HUES64 (cell line): ENCODE measurements around the gene RYR2. TPM values are rescaled to one million over a fixed set of nuclear protein-coding genes. Genes with fewer than 3 reads are reported as not detected.
A peak's percentile ranks its signal among the peaks of the same experiment; 100 is the strongest.

Experiments
- H3K27ac ChIP-seq: 2 replicates; pipeline ENCODE4 v1.7.0; 2013; ENCODE audit warnings: low read depth, low read length, inconsistent platforms
- H3K27me3 ChIP-seq: 2 replicates; pipeline ENCODE4 v1.6.1; 2013; ENCODE audit warnings: mild to moderate bottlenecking, low read length; ENCODE audit not compliant: insufficient read depth
- H3K36me3 ChIP-seq: 2 replicates; pipeline ENCODE4 v1.6.1; 2013; ENCODE audit warnings: mild to moderate bottlenecking, low read length; ENCODE audit not compliant: insufficient read depth
- H3K4me1 ChIP-seq: 2 replicates; pipeline ENCODE4 v1.6.1; 2013; ENCODE audit warnings: mild to moderate bottlenecking, low read length, moderate library complexity; ENCODE audit not compliant: insufficient read depth
- H3K4me3 ChIP-seq: 2 replicates; pipeline ENCODE4 v1.5.1; 2013; ENCODE audit warnings: mild to moderate bottlenecking, low read length, moderate library complexity
- H3K9ac ChIP-seq: 2 replicates; pipeline ENCODE4 v1.6.1; 2013; ENCODE audit warnings: mild to moderate bottlenecking, low read depth, low read length
- H3K9me3 ChIP-seq: 2 replicates; pipeline ENCODE4 v1.6.1; 2013; ENCODE audit warnings: low read depth, low read length; ENCODE audit not compliant: insufficient read depth
- WGBS: fragments of 150-250, 120-280 bp; methylation state at CpG from one replicate; pipeline ENCODE4 v1.1.7; 2013; ENCODE audit warnings: missing lambda C conversion rate; 5-methylcytosine and 5-hydroxymethylcytosine counted together
- polyA plus RNA-seq, 2 experiments: library from polyadenylated mRNA; stranded (reverse); fragments of 50-300 nt; gene quantifications; one replicate each; pipeline ENCODE4 v1.2.3, GENCODE V29; 2013

Gene RYR2
- polyA plus RNA-seq (2013, experiment 1 of 2): 1.5 TPM
- polyA plus RNA-seq (2013, experiment 2 of 2): 1.8 TPM

DNA sequence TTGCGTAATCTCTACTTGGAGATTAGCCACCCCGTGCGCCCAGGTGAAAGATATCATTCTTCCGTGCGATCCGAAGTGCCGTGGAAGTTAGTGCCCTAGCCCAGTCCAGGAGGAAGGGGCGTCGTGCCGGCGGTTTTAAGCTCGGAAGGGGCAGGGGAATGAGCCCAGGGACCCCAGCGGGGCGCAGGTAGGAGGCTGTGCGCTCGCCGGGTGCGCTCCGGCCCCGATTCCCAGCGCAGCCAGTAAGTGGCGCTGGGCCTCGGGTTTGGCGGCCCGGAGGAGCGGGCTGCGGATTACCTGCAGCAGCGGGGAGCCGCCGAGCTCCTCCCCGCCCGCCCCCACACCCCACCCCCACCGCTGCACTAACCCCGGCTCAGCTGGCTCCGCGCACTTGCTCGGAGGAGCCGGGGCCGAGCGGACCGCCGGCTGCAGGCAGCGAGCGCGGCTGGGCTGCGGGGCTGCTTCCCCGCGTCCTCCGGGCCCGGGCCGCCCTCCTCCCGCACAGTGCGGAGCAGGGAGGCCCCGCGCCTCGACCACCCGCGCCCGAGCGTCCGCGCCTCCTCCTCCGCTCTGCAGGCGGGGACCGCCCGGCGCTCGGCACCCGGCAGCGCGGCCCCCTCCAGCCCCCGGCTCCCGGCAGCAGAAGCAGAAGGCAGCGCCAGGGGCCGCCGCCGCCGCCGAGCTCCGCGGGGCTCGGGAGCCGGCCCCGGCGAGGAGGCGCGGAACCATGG is at the start of gene RYR2:
Gene RYR2 (plus strand): TSS at position 390 of the 731 bp plus-strand sequence. CDS start 338 bp downstream, at position 728.
- no peak within 1 kb of the TSS for H3K27ac ChIP-seq
- H3K27me3 ChIP-seq: peaks cover 47% of the 10 kb centered on the region

DNA sequence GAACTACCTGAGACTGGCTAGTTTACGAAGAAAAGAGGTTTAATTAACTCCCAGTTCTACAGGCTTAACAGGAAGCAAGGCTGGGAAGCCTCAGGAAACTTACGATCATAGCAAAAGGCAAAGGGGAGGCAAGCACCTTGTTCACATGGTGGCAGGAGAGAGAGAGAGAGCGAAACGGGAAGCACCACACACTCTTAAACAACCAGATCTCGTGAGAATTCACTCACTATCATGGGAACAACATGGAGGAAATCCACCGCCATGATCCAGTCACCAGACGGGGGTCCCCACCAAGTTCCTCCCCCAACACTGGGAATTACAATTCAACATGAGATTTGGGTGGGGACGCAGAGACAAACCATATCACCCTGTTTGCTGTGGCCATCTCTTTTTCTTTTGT is 49.5 kb upstream of the RYR2 start:
- H3K36me3 ChIP-seq: no peaks in the 10 kb centered on the region
- 92% methylated on average over 8 of the region's 8 CpGs for WGBS

More for the DNA sequence above, at the start of gene RYR2:
- Histone ChIP-seq H3K9ac (peak within 1 kb of the TSS; percentile 39; the same call in 1 of the 2 replicates), H3K4me3 (peak within 1 kb of the TSS; percentile 67), H3K9me3 (no peaks in the 10 kb centered on the region), H3K36me3 (no peaks in the 10 kb centered on the region), H3K4me1 (peaks cover 37% of the 10 kb centered on the region)
- WGBS: 2% methylated on average over 76 of the region's 87 CpGs

DNA sequence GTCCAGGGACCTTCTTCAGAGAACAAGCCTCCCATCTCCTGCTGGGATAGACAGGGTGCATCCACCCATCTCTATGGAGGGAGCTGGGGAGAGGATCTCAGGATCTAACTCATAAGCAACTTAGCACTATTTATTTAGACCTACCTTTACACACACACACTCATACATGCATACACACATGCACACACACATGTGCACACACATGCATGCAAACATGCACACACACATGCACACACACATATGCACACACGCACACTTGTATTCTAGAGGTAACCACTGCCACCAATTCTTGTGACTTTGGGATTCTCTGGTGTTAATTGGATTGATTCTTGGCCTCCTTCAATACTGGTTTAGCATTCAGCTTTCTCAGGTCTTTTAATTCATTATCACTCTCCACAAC is 47.5 kb upstream of the RYR2 start:
- Histone ChIP-seq H3K4me3 (no peak overlapping the region), H3K27me3 (no peaks in the 10 kb centered on the region), H3K9me3 (peaks cover 6% of the 10 kb centered on the region), H3K9ac (no peak overlapping the region), H3K4me1 (peaks cover 10% of the 10 kb centered on the region), H3K36me3 (no peaks in the 10 kb centered on the region), H3K27ac (no peak overlapping the region)
- 100% methylated on average over 1 of the region's 1 CpG for WGBS

More for the DNA sequence above, 49.5 kb upstream of the RYR2 start:
- peaks cover 12% of the 10 kb centered on the region for H3K9me3 ChIP-seq
- H3K4me1 ChIP-seq: no peaks in the 10 kb centered on the region
- H3K27ac ChIP-seq: no peak overlapping the region
- H3K9ac ChIP-seq: no peak overlapping the region
- no peaks in the 10 kb centered on the region for H3K27me3 ChIP-seq
- H3K4me3 ChIP-seq: no peak overlapping the region

DNA sequence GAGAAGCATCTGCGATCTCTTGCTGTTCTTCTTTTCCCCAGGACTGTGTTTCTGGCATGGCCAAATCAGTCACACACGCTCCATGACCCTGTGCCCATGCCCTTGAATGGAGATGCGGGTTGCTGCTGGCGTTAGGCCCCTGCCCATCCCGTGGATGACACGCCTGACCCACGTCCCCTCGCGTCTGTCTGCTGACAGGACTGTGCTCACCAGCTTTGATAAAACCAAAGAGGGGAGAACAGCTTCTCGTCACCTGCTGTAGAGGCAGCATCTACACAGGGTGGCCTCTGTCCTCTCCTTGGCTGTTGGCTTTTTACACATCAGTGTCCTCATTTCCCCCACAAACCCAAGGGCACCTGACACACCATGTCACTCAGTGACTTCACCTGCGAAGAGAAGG is 44.6 kb upstream of the RYR2 start:
- WGBS: 94% methylated on average over 11 of the region's 11 CpGs

DNA sequence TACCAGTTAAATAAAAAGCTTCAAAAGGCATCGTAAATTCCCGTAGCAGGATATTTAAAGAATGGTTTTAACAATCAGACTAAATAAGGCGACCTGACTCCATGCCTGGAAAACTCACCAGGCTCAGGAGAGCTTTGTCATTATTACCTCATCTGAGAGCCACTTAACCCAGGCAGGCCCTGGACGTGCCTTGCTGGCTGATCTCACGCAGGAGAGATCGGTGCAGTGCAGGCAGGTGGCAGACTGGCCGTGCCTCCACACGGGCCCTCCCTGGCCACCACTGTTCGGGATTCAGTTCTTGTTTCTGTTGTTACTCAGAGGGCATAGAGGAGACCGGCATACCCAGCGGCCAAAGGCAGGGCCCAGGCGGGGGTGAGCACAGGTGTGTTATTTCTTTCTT is 44.1 kb upstream of the RYR2 start:
- H3K9me3 ChIP-seq: no peaks in the 10 kb centered on the region
- no peak overlapping the region for H3K27ac ChIP-seq
- H3K4me1 ChIP-seq: peaks cover 10% of the 10 kb centered on the region
- 69% methylated on average over 12 of the region's 12 CpGs for WGBS
- no peaks in the 10 kb centered on the region for H3K27me3 ChIP-seq
- H3K9ac ChIP-seq: no peak overlapping the region
- H3K4me3 ChIP-seq: no peak overlapping the region
- H3K36me3 ChIP-seq: no peaks in the 10 kb centered on the region

More for the DNA sequence above, 44.6 kb upstream of the RYR2 start:
- H3K9me3 ChIP-seq: no peaks in the 10 kb centered on the region
- no peak overlapping the region for H3K4me3 ChIP-seq
- H3K4me1 ChIP-seq: peaks cover 10% of the 10 kb centered on the region
- H3K27ac ChIP-seq: no peak overlapping the region
- no peaks in the 10 kb centered on the region for H3K36me3 ChIP-seq
- H3K27me3 ChIP-seq: no peaks in the 10 kb centered on the region
- H3K9ac ChIP-seq: no peak overlapping the region

DNA sequence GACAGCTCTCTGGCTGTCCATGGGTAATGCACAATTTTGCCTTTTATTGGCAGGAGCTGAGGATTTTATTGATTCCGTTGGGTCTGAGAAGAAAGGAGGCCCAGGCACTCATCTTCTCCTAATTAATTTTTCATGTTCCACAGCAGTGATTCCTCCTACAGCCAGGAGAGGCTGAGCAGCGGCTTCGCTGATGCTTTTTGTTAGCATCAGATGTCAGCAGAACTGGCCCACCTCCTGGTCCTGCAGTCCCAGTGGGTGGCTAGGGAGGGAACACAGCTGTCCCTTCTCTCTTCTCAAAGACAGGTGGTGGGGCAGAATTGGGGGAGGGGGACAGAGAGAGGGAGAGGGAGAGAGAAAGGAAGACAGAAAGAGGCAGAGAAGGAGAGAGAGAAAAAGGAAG is 43.4 kb upstream of the RYR2 start:
- H3K9me3 ChIP-seq: no peaks in the 10 kb centered on the region
- H3K27ac ChIP-seq: no peak overlapping the region
- no peak overlapping the region for H3K9ac ChIP-seq
- no peaks in the 10 kb centered on the region for H3K27me3 ChIP-seq
- H3K36me3 ChIP-seq: no peaks in the 10 kb centered on the region
- 89% methylated on average over 3 of the region's 3 CpGs for WGBS
- H3K4me1 ChIP-seq: peaks cover 10% of the 10 kb centered on the region
- no peak overlapping the region for H3K4me3 ChIP-seq

DNA sequence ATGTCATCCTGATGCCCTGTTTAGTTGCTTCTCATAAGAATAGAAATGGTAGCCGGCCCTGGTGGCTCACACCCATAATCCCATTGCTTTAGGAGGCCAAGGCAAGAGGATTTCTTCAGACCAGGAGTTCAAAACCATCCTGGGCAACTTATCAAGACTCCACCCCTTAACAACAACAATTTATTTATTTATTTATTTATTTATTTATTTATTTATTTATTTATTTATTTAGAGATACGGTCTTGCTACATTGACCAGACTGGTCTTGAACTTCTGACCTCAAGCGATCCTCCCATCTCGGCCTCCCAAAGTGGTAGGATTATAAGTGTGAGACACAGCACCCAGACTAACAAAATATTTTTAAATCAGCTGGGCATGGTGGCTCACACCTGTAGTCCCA is 41.8 kb upstream of the RYR2 start:
- Histone ChIP-seq H3K4me1 (peaks cover 10% of the 10 kb centered on the region), H3K27ac (no peak overlapping the region), H3K9ac (no peak overlapping the region), H3K27me3 (no peaks in the 10 kb centered on the region), H3K4me3 (no peak overlapping the region), H3K36me3 (no peaks in the 10 kb centered on the region), H3K9me3 (no peaks in the 10 kb centered on the region)
- WGBS: 97% methylated on average over 4 of the region's 4 CpGs

DNA sequence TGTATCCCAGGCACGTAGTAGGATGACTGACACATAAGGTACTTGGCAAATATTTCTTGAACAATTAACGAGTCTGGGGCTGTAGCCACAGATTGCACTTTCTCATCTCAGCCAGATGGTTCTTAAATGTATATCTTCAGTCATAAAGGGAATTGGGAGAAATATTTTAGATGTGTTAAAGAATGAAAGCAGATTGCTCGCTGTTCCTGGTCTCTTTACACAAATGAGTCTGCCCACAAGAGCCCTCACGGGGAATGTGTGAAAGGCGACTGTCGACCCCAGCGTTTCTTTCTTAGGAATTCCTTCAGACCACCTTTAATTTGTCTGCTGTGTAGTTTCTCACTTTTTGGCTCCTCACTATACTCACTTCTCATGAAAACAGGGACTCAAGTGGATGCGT is 38.5 kb upstream of the RYR2 start:
- no peak overlapping the region for H3K4me3 ChIP-seq
- H3K27ac ChIP-seq: no peak overlapping the region
- no peaks in the 10 kb centered on the region for H3K36me3 ChIP-seq
- H3K27me3 ChIP-seq: no peaks in the 10 kb centered on the region
- no peak overlapping the region for H3K9ac ChIP-seq
- H3K9me3 ChIP-seq: no peaks in the 10 kb centered on the region
- 92% methylated on average over 8 of the region's 8 CpGs for WGBS
- H3K4me1 ChIP-seq: peaks cover under 1% of the 10 kb centered on the region

DNA sequence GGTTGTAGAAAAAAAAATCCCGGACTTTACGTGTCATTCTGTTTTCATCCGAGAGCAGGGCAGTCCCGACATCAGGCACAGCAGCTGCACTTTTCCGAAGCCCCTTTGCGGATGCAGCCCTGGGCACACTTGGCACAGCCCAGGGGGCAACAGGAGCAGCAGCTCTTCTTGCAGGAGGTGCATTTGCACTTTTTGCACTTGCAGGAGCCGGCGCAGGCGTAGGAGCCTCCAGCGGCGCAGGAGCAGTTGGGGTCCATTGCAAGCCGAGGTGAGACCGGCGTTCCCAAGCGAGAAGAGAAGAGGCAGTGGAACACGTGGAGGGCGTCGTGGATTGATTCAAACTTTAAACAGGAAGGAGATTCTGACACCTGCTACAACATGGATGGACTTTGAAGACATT is 37.9 kb upstream of the RYR2 start, which contains the start of gene MT1HL1:
Gene MT1HL1 (minus strand): TSS at position 326 of the 400 bp plus-strand sequence. CDS start 69 bp downstream, at position 257.
- Histone ChIP-seq H3K9me3 (no peaks in the 10 kb centered on the region), H3K36me3 (no peaks in the 10 kb centered on the region), H3K9ac (no peak within 1 kb of the TSS), H3K4me1 (peaks cover 3% of the 10 kb centered on the region; the same call in 1 of the 2 replicates), H3K27ac (no peak within 1 kb of the TSS), H3K27me3 (no peaks in the 10 kb centered on the region), H3K4me3 (no peak within 1 kb of the TSS)
- WGBS: 93% methylated on average over 18 of the region's 18 CpGs

DNA sequence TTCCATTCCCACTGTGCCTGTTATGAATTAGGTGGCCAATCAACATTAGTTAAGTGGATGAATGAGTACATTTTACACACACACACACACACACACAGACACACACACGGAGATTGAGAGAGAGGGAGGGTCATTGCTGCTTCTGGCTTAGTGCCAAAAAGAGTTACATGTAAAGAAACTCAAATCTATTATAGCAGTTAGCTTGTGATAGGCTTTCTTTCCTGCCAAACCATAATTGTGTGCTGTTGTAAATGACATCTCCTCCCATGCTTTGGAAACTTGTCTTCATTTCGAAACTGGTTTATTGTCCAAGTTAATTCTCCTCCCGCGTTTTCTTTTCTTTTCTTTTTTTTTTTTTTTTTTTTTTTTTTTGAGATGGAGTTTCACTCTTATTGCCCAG is 36.3 kb upstream of the RYR2 start:
- Histone ChIP-seq H3K27ac (no peak overlapping the region), H3K9ac (no peak overlapping the region), H3K4me3 (no peak overlapping the region), H3K36me3 (no peaks in the 10 kb centered on the region), H3K9me3 (no peaks in the 10 kb centered on the region), H3K27me3 (no peaks in the 10 kb centered on the region), H3K4me1 (peaks cover 13% of the 10 kb centered on the region; the same call in 1 of the 2 replicates)
- WGBS: 95% methylated on average over 3 of the region's 4 CpGs

DNA sequence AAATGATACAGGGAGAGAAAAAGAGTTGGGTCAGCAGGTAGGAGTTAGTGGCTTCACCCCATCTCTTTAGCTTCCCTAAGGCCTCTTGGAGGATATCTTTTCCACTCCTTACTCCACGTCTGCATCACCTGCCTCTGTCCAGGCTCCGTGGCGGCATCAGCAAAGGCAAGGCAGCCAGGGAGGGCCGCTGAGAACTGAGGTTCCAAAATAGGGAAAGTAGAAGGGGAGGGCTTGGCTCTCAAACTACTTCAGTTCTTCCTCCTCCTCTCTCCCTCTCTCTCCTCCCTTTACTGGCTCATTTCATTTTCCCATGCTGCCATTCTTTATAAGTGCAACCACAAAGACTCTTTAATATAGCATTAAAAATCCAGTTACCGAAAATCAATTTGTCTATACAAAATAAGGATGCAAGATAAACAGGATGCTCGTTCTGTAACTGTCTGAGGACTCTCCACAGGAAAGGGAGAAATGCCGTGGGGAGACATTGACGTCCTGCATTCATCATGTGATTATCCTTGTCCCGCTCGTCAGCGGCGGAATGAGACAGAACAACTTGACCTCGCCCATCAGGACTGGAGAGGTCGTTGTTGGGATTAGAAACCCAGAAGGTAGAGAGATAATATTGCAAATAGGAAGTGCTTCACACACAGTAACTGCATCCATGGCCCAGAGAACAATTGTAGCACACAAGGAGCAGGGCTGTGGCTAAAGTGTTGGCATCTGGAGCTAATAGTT is 34.7 kb upstream of the RYR2 start:
- H3K4me3 ChIP-seq: no peak overlapping the region
- no peaks in the 10 kb centered on the region for H3K27me3 ChIP-seq
- H3K9ac ChIP-seq: no peak overlapping the region
- WGBS: 94% methylated on average over 14 of the region's 14 CpGs
- H3K9me3 ChIP-seq: no peaks in the 10 kb centered on the region
- H3K4me1 ChIP-seq: peaks cover 13% of the 10 kb centered on the region; the same call in 1 of the 2 replicates
- H3K27ac ChIP-seq: no peak overlapping the region
- H3K36me3 ChIP-seq: no peaks in the 10 kb centered on the region
